Stimulated activated CD4-positive, alpha-beta T cell treated with anti-CD3 and anti-CD28 coated beads, Interleukin-1b, Interleukin-23, amount 100 ng/mL, for 4 hours (primary cell): ENCODE measurements around the gene ZSCAN18.
A peak's percentile ranks its signal among the peaks of the same experiment; 100 is the strongest.
"Not testable (repeated sequence)": the region's sequence is repeated elsewhere in the genome, so short reads cannot be mapped to it uniquely, and the experiment has no call there.

Experiments used
- DNase-seq, 2 donors: peaks; one replicate each; pipeline ENCODE4 v3.0.0-alpha.2; 2020; ENCODE audit warnings: low read depth in 2 of 2

Gene ZSCAN18, protein sequence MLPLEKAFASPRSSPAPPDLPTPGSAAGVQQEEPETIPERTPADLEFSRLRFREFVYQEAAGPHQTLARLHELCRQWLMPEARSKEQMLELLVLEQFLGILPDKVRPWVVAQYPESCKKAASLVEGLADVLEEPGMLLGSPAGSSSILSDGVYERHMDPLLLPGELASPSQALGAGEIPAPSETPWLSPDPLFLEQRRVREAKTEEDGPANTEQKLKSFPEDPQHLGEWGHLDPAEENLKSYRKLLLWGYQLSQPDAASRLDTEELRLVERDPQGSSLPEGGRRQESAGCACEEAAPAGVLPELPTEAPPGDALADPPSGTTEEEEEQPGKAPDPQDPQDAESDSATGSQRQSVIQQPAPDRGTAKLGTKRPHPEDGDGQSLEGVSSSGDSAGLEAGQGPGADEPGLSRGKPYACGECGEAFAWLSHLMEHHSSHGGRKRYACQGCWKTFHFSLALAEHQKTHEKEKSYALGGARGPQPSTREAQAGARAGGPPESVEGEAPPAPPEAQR

DNA sequence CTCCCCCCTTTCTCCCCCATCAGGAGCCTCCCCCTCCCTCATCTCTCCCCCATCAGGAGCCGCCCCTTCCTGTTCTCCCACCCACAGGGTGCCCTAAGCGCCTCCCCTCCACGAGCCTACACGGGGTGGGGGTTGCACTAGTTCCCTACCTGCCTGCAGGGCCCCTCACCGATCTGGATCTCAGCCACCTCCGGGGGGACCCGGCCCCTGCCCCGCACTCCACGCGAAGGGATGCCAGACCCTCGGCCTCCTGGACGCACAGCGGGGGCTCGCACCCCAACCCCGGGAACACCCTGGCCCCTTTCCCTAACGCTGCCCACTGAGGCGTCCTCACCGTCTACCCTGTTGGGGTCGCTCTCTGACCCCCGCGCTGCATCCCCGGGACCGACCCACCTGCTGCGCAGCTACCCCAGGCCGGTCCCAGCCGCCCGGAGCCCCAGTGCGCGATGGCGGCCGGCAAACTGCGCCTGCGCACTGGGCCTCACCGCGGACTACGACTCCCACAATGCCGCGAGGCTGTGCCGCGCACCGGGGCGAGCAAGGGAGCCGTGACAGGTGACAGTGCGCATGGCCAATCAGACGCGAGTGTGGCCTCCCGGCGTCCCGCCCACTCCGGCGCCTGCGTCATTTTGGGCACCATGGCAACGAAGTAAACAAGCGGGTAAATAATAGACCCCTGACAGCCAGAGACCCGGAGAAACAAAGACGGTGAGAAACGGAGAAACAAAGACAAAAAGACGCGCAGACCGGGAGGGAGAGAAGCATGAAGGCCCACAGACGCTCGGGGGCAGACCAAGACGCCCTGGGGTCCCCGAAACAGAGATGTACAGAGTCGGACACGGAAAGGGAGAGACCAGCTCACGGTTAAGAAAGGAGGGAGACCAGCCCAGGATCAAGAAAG, at the start of gene ZSCAN18:
Gene ZSCAN18 (minus strand): TSS at position 451 of the 901 bp plus-strand sequence. CDS start 7,964 bp downstream, outside the sequence.
- DNase-seq = peak; percentile 89 to 90

DNA sequence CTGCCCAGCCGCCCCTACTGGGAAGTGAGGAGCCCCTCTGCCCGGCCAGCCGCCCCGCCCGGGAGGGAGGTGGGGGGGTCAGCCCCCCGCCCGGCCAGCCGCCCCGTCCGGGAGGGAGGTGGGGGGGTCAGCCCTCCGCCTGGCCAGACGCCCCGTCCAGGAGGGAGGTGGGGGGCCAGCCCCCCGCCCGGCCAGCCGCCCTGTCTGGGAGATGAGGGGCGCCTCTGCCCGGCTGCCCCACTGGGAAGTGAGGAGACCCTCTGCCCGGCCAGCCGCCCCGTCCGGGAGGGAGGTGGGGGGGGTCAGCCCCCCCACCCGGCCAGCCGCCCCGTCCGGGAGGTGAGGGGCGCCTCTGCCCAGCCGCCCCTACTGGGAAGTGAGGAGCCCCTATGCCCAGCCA, 49.4 kb upstream of the ZSCAN18 start:
- DNase-seq = not testable (repeated sequence)

DNA sequence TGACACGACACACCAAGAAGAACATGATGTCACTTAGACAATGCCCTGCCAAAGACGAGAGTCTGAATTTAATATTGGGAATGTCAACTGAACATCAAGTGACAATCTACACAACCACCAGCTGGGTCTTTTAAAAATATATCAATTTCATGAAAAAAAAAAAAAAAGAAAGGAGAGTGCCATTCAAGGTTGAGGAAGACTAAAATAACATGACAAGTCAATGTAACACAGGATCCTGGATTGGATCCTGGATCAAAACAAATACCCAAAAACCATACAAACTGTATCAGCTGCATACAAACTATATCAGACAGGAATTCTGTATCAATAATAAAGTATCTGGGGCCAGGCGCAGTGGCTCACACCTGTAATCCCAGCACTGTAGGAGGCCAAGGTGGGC, 47.8 kb upstream of the ZSCAN18 start:
- no peak for DNase-seq

DNA sequence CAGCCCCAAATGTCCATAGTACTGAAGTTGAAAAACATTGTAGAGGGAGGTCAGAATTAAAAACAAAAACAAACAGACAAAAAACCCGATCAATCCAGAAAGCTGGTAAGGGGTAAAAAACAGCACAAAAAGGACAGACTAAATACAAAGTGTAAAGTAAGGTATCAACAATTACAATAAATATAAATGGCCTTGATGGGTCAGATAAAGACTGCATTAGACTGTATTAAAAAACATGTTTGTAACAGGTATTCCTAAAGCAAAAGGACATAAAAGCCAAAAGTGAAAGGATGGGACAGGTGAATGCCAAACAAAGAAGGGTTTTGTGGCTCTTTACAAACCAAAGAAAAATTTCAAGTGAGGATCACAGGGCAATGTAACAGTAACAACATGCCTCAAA, 36.2 kb upstream of the ZSCAN18 start:
- DNase-seq = no peak

DNA sequence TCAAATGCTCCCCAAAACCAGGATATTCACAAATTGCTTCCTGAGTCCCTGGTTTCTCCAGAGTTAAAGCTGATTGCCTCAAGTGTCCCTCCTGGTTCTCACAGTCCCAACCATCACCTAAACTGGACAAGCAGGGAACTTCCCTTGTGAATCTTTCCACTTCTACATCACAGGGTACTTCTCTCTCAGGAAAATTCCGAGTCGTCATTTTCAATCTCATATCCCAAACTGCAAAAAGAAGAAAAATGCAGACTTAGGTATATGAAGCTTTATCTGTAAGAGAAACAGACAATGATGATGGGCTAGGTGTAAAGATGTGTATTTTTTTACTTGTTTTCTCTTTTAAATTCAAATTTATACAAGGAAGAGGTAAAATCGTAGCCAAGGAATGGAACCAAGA, 31.3 kb upstream of the ZSCAN18 start:
- DNase-seq = no peak

DNA sequence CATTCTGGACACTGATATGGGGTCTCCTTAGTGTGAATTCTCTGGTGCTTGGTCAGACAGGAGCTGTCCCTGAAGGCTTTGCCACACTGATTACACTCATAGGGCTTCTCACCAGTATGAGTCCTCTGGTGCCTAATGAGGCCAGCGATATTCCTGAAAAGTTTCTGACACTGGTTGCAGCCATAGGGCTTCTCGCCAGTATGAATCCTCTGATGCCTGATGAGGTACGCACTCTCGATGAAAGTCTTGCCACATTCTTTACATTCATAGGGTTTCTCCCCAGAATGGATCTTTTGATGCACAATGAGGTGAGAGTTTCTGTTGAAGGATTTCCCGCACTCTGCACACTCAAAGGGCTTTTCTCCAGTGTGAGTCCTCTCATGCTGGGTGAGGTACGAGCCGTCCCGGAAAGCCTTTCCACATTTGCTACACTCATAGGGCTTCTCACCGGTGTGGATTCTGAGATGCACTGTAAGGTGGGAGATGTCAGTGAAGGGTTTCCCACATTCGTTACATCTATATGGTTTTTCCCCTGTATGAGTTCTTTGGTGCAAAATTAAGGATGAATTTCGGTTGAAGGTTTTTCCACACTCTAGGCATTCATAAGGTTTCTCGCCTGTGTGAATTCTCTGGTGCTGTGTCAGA, 30.1 kb upstream of the ZSCAN18 start:
- DNase-seq = no peak

DNA sequence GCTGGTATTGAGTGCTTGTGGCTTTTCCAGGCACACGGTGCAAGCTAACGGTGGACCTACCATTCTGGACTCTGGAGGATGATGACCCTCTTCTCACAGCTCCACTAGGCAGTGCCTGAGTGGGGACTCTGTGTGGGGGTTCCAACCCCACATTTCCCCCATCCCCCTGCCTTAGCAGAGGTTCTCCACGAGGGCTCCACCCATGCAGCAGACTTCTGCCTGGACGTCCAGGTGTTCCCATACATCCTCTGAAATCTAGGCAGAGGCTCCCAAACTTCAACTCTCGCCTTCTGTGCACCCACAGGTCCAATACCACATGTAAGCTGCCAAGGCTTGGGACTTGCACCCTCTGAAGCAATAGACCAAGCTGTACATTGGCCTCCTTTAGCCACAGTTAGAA, 25.3 kb upstream of the ZSCAN18 start:
- DNase-seq = no peak

DNA sequence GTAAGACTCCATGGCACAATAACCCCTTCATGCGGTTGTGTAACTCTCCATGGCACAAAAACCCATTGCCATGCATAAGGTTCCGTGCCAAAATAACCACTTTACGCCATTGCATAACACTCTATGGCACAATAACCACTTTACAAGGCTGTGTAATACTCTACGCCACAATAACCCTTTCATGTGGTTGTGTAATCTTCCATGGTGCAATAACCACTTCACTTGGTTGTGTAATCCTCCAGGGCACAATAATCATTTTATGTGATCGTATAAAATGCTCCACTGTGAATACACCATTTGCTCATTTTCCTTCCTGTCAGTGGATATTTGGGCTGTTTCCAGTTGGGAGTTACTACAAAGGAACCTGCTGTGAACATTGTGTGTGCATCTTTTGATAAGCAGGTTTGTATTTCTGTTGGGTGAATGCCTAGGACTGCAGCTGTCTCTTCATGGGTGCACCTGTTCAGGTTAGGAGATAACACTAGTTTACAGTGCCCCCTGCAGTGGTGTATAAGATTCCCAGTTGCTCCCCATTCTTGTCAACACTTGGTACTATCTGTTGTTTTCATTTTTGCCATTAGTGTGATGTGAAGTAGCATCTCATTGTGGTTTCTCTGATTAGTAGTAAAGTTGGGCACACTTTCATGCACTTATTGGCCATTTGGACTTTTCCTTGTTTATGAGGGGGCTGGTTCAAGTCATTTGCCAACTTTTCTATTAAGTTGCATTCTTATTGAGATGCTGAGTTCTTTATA, 21.1 kb upstream of the ZSCAN18 start:
- no peak for DNase-seq

DNA sequence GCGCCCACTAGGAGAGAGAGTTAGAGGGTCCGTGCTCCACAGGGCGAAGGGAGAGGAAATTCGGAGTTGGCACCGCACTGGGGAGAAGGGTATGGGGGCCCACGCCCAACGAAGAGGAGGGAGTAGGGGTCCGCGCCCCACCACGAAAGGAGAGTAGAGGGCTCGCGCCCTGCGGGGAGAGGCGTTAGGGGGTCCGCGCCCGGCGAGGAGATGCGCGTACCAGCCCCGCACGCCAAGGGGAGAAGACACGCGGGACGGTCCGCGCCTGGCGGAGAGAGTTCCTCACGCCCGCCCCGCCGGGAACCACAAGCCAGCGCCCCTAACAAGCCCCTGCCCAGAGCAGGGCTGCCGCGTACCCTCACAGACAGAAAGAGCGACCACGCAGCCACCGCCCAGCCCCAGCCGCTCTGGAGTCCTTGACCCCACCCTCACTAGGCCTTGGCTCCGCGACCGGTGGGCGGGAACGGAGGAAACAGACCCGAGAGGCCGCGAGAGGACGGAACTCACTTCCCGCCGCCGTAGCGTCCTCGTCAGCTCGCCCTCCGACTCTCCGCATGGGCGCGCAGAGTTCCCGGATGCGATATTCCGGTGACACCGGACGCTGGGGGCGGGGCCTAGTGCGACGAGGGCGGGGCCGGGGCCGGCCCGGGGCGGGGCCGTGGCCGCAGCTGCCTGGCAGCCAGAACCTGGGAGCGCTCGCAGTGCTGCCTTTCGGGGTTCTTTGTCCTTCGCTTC, 20.0 kb upstream of the ZSCAN18 start:
- DNase-seq = no peak

DNA sequence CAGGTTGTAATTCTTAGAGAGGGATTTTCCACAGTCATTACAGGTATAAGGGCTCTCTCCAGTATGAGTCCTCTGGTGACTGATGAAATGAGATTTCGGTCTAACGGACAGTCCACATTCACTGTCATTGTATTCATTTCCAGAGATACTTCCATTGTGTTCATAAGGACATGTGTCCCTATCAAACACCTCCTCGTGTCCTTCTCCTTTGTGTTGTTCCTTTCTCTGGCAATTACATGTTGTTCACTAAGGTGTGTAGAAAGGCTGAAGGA, 10.5 kb upstream of the ZSCAN18 start:
- DNase-seq = no peak

DNA sequence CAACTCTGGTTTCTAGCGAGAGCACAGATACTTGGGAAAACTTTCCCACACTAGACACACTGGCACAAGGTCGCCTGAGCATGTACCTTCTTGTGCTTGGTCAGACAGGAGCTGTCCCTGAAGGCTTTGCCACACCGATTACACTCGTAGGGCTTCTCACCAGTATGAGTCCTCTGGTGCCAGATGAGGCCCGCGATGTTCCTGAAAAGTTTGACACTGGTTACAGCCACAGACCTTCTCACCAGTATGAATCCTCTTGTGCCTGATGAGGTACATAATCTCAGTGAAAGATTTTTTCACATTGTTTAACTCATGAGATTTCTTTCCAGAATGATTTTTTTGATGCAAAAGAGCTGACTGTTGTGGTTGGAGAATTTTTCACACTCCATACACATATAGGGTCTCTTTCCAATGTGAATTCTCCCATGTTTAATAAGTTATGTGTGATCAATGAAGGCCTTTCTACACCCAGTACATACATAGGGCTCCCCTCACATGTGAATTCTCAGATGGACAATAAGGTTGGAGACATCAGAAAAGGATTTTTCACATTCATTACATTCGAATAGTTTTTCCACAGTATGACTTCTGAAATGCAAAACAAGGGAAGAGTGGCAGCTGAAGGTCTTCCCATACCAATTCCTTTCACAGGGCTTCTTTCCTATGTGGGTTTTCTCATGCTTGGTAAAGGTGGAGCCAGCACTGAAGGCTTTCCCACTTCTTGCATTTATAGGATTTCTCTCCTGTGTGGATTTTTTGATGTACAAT, 9.9 kb upstream of the ZSCAN18 start:
- no peak for DNase-seq

DNA sequence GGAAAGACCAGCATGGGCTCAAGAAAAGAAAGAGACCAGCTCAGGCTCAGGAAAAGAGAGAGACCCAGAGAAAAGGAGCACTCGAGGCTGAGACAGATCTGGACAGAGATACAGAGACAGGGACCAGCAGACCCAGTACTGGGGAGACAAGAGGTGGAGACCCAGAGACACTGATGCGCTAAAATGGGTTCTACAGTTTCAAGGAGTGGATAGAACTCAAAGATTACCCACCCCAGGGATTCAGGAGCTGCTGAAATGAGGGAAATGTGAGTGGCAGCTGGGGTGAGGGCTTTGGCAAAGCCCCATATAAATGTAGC, 609 bp upstream of the ZSCAN18 start:
- no peak for DNase-seq

DNA sequence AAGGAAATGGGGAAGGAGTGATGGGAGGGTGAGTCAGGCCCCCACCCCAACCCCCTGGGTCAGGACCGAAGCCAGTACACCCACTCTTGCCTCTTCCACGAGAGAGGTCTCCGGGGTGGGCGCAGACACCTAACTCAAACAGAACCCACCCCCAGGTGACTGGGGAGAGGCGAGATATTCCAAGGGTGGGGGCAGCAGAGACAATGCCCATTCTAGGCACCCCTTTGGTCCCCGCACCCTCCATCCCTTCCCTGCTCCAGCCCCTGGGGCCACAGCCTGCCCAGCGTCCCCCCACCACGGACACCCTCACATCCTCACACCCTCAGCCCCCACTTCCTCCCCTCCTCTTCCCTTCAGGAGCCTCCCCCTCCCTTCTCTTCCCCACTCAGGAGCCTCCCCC, 682 bp downstream of the ZSCAN18 start:
- no peak for DNase-seq

DNA sequence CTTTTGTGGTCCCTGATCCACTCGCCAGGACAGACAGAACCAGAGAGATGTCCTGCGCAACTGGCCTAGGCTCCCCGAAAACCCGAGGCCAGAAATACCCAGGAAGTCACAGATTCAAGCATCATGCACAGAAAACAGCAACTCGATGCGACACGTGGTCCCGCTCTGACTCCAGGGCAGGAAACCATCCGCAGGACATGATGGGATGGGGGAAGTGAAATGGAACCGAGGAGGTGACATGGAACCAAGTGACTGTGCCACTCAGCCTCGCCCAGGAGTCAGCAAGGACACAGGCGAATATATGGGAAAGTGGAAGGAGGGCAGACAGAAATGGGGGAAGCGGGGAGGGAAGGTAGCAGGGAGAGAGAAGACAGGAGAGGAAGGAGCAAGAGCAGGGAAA, 1.1 kb downstream of the ZSCAN18 start:
- no peak for DNase-seq

DNA sequence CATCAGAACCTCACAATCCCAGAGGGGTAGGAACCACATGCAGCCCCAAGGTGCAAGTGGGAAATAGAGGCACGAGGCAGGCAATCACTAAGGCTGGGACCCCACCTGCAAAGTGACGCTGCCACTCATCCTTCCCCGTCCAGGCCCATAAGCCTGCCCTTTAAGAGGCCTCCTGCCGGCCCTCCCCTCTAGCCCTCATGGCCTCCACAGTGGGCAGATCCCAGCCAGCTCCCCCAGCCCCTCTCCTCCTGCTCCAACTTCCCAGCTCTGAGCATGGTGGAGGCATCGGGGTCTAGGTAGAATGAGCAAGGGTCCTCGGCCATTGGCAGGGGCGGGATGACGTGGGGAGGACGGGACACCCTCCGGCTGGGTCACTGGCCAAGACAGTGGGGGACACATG, 2.7 kb downstream of the ZSCAN18 start:
- no peak for DNase-seq

DNA sequence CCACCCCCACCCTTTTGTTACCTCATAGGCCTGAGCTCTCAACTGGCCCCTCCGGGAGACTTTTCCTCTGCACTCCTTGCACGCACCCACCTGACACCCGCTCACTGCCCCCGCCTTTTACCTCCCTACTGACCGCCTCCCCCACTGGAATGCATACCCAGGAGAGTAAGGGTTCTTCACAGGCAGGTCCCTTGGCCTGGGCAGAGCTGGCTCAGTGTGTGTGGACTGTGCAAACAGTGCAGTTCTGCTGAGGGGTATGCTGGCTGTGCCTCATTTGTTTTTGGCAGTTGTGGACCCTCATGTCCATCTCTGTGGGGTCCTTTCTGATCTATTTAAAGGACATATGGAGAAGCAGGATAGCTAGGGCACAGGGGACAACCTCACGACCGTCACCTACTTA, 5.0 kb downstream of the ZSCAN18 start:
- no peak for DNase-seq

DNA sequence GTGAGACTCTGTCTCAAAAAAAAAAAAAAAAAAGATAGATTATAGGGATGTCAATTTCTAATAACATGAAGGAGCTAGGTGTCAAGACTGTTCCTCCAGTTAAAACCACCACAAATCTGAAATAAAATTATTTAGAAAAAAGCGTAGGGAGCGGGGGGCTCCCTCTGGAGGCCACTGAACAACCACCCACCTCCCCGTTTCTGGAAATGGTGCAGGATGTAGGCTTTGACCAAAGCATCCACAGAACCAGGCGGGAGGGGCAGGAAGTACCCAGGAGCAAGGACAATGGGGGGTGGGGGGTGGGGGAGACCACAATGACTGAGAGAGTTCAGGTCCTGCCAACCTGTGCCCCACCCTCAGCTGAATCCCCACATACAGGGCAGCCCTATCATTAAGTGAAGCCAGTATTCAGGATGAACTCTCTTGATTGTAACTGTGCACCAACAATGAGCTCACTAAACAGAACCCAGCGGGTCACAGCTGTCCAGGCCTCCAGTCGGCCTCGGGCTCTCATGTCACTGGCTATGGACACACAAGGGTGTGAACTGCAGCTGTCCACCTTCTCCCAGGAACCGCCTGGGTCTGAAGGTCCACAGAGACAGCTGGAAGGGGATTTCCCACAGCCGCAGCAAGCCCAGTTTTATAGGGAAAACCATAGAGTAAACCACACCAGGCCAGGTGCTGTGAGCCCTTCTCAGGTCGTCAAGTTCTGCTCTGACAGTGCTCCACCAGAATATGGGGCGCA, 6.6 kb downstream of the ZSCAN18 start:
- no peak for DNase-seq

DNA sequence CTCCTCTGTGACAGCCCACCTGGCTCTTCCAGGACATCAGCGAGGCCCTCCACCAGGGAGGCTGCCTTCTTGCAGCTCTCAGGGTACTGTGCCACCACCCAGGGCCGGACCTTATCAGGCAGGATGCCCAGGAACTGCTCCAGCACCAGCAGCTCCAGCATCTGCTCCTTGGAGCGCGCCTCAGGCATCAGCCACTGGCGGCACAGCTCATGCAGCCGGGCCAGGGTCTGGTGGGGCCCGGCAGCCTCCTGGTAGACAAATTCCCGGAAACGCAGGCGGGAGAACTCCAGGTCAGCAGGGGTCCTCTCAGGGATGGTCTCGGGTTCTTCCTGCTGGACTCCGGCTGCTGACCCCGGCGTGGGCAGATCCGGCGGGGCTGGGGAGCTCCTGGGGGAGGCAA, 8.2 kb downstream of the ZSCAN18 start:
- DNase-seq = no peak

DNA sequence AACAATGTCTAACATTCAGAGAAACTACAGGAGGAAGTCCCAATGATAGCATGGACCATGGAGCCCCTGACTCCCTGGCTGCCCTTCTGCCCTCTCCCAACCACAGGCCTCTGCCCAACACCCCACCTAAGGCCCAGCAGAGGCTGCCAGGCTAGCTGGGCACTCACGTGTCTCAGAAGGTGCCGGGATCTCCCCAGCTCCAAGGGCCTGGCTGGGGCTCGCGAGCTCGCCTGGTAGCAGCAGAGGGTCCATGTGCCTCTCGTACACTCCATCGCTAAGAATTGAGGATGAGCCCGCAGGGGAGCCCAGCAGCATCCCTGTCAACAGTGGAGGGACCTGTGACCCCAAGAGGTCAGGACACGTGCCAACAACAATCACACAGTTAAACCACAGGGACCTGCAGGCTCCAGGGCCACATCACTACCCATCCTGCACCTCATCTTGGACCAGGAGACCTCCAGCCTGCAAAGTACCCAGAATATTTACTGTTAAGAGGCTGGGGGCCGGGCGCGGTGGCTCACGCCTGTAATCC, 9.4 kb downstream of the ZSCAN18 start:
- DNase-seq = no peak
